ENCODE results near the gene GSTO2. TPM values are rescaled to one million over a fixed set of nuclear protein-coding genes. Genes with fewer than 3 reads are reported as not detected.

GSTO2 gene
- total RNA-seq, 2 experiments from 2014 or later: 0.77 to 1.2 TPM

DNA sequence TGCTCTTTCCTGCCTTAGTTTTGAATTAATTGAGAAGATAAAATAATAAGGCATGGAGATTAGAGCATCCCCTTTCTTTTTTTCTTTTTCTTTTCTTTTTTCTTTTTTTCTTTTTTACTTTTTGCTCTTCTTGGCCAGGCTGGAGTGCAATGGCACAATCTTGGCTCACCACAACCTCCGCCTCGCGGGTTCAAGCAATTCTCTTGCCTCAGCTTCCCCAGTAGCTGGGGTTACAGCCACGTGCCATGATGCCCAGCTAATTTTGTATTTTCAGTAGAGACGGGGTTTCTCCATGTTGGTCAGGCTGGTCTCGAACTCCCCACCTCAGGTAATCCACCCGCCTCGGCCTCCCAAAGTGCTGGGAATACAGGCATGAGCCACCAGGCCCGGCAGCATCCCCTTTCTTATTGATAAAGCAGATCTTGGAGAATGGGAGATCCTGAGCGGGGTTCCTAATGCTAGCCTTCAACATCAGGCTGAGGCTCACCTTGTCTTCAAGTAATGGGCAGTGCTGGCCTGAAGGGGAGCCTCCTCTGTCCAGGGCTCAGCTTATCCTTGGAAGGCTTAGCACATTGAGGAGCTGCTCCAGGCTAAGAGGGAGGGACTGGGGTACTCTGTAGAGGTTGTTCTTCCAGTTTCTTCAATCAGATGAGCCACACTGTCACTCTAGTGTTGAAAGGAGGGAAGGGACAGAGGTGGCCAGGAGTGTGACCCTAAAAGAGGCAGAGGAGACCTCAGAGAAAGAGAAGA lies 27.9 kb downstream of the GSTO2 start:
- Histone ChIP-seq H3K4me1 (ENCODE audit: insufficient read depth, low read length) (peaks cover 14% of the 10 kb centered on the region), H3K27ac (ENCODE audit: low read depth in 1 of 2, low read length in 2 of 2) (no peak overlapping the region), H3K27me3 (ENCODE audit: control insufficient read depth in 1 of 2, insufficient read depth in 2 of 2, low read length in 2 of 2) (no peaks in the 10 kb centered on the region), H3K36me3 (ENCODE audit: insufficient read depth, low read length) (no peaks in the 10 kb centered on the region), H3K4me3 (ENCODE audit: low read length) (no peak overlapping the region), H3K9me3 (ENCODE audit: control insufficient read depth in 1 of 2, insufficient read depth in 1 of 2, low read length in 2 of 2) (no peaks in the 10 kb centered on the region)
- no peak overlapping the region for H3K27ac Mint-ChIP-seq
- no peak overlapping the region for H3K4me3 Mint-ChIP-seq
- peaks cover 35% of the 10 kb centered on the region for H3K4me1 Mint-ChIP-seq (ENCODE audit: low read depth)
- no peak for ATAC-seq (ENCODE audit: poor library complexity)
- CTCF ChIA-PET: interaction anchor here (1.1 to 2.1 kb wide), 2 partner anchors 8 to 55 kb away, joined by 4 to 11 read pairs; no protein-coding TSS in a partner anchor
- no peaks in the 10 kb centered on the region for H3K36me3 Mint-ChIP-seq (ENCODE audit: low read depth)
- no peaks in the 10 kb centered on the region for H3K27me3 Mint-ChIP-seq
- no peaks in the 10 kb centered on the region for H3K9me3 Mint-ChIP-seq
- DNase-seq: no peak
- intact Hi-C loops (cut with DNase I, micrococcal nuclease): no loop called here
- TF ChIP-seq, protein P1, sequence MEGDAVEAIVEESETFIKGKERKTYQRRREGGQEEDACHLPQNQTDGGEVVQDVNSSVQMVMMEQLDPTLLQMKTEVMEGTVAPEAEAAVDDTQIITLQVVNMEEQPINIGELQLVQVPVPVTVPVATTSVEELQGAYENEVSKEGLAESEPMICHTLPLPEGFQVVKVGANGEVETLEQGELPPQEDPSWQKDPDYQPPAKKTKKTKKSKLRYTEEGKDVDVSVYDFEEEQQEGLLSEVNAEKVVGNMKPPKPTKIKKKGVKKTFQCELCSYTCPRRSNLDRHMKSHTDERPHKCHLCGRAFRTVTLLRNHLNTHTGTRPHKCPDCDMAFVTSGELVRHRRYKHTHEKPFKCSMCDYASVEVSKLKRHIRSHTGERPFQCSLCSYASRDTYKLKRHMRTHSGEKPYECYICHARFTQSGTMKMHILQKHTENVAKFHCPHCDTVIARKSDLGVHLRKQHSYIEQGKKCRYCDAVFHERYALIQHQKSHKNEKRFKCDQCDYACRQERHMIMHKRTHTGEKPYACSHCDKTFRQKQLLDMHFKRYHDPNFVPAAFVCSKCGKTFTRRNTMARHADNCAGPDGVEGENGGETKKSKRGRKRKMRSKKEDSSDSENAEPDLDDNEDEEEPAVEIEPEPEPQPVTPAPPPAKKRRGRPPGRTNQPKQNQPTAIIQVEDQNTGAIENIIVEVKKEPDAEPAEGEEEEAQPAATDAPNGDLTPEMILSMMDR (IDR thresholded peaks at IDR 0.05): no peak
- POLR2A ChIA-PET: interaction anchor here (1.1 to 1.6 kb wide), 2 partner anchors 41 to 49 kb away, joined by 3 to 7 read pairs; partner anchors contain the start of gene ITPRIP

DNA sequence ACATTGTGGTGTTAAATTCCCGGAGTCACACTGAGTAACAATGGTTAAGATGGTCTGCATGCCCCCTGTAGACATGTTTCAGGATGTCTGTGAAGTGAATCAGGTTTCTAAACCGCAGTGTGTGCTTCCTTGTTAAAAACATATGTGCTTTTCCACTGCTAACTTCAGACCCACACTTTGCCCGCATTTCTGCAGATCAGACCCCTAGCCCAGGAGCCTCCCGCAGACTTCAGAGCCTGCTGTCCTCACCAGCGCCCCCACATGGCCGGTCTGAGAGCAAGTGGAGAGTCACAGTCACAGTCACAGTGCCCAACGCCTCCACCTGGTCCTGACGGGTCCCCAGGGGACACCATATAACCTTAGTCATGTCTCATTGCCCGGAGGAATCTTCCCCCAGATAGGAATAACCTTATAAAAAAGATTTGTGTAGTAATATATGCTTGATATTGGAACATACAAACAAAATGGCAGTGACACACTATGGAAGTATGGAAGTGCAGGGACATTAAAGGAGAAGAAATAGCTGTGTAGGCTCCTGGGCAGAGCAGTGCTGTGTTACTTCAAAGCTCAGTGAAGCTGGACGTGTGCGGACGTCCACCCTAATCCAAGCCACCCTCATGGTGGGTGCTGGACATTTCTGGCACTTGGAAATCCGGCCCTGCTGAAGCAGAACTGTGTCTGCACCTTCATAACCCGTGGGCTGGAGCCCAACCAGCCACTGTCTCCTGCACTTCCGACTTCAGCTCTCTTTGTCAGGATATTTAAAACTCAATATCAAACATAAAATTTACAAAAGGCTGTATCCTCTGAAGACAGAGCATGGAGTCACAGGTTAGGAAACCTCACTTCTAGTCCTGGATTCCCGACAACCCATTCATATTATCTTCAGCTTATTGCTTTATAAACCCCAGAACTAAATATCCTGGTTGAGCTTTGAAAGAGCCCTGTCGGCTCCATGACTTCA lies 29.0 kb downstream of the GSTO2 start:
- ATAC-seq (ENCODE audit: poor library complexity) (no peak), DNase-seq (peak in 5 of 14 experiments; percentile 17 to 53 (median 43))
- CTCF ChIA-PET: interaction anchor here (0.6 to 0.8 kb wide), 2 partner anchors 16 to 324 kb away, joined by 3 to 4 read pairs; no protein-coding TSS in a partner anchor
- no peaks in the 10 kb centered on the region for H3K36me3 ChIP-seq (ENCODE audit: insufficient read depth, low read length)
- Mint-ChIP-seq H3K4me3 (no peak overlapping the region), H3K4me1 (ENCODE audit: low read depth) (peaks cover 36% of the 10 kb centered on the region), H3K36me3 (ENCODE audit: low read depth) (no peaks in the 10 kb centered on the region), H3K27me3 (no peaks in the 10 kb centered on the region), H3K9me3 (no peaks in the 10 kb centered on the region), H3K27ac (no peak overlapping the region)
- POLR2A ChIA-PET: interaction anchor here (0.7 kb wide), 1 partner anchor 23 kb away, joined by 3 read pairs; no protein-coding TSS in a partner anchor
- no peaks in the 10 kb centered on the region for H3K27me3 ChIP-seq (ENCODE audit: control insufficient read depth in 1 of 2, insufficient read depth in 2 of 2, low read length in 2 of 2)
- H3K9me3 ChIP-seq (ENCODE audit: control insufficient read depth in 1 of 2, insufficient read depth in 1 of 2, low read length in 2 of 2): no peaks in the 10 kb centered on the region
- H3K4me1 ChIP-seq (ENCODE audit: insufficient read depth, low read length): peaks cover 14% of the 10 kb centered on the region
- no peak overlapping the region for H3K4me3 ChIP-seq (ENCODE audit: low read length)
- no peak overlapping the region for H3K27ac ChIP-seq (ENCODE audit: low read depth in 1 of 2, low read length in 2 of 2)
- TF ChIP-seq, protein P1 (IDR thresholded peaks at IDR 0.05): no peak
- intact Hi-C loops (cut with DNase I, micrococcal nuclease): no loop called here

Data from CD4-positive, alpha-beta T cell (primary cell).